Measurements from ENCODE around the gene CYP27B1. TPM values are rescaled to one million over a fixed set of nuclear protein-coding genes. Genes with fewer than 3 reads are reported as not detected.
"Not testable (repeated sequence)": the region's sequence is repeated elsewhere in the genome, so short reads cannot be mapped to it uniquely, and the experiment has no call there.

The CYP27B1 gene
- total and polyA plus RNA-seq, 9 donors, result 0.51 to 1.3 (median 1.1) TPM

- not testable (repeated sequence) for H3K27ac ChIP-seq (ENCODE audit: low read length); H3K4me3 ChIP-seq (ENCODE audit: low read length); H3K9me3 ChIP-seq (replicated peaks; ENCODE audit: control insufficient read depth, low read depth, low read length); H3K27me3 ChIP-seq (ENCODE audit: control insufficient read depth, insufficient read depth, low read length); DNase-seq
- 92% methylated on average over 12 of the region's 16 CpGs for WGBS (ENCODE audit: insufficient coverage)
- peaks cover 50% of the 10 kb centered on the region for H3K36me3 ChIP-seq (ENCODE audit: control insufficient read depth, insufficient read depth, low read length)
- peaks cover 12% of the 10 kb centered on the region for H3K4me1 ChIP-seq (ENCODE audit: control insufficient read depth, insufficient read depth, low read length)
These were observed 44.9 kb downstream of the CYP27B1 start for GRCh38 chr12:57721846-57722608.

- no peak for DNase-seq
- peaks cover 3% of the 10 kb centered on the region for H3K4me1 ChIP-seq (ENCODE audit: control insufficient read depth, insufficient read depth, low read length)
- peaks cover 5% of the 10 kb centered on the region for H3K27me3 ChIP-seq (ENCODE audit: control insufficient read depth, insufficient read depth, low read length)
- H3K4me3 ChIP-seq (ENCODE audit: low read length), result no peak overlapping the region
- no peaks in the 10 kb centered on the region for H3K9me3 ChIP-seq (replicated peaks; ENCODE audit: control insufficient read depth, low read depth, low read length)
- peaks cover 61% of the 10 kb centered on the region for H3K36me3 ChIP-seq (ENCODE audit: control insufficient read depth, insufficient read depth, low read length)
- H3K27ac ChIP-seq (ENCODE audit: low read length), result no peak overlapping the region
- 86% methylated on average over 6 of the region's 11 CpGs for WGBS (ENCODE audit: insufficient coverage)
These were observed 46.0 kb downstream of the CYP27B1 start for GRCh38 chr12:57720606-57721595.

- H3K27ac ChIP-seq (ENCODE audit: low read length), result no peak overlapping the region
- H3K9me3 ChIP-seq (replicated peaks; ENCODE audit: control insufficient read depth, low read depth, low read length), result no peaks in the 10 kb centered on the region
- H3K4me1 ChIP-seq (ENCODE audit: control insufficient read depth, insufficient read depth, low read length), result no peaks in the 10 kb centered on the region
- no peak for DNase-seq
- no peaks in the 10 kb centered on the region for H3K27me3 ChIP-seq (ENCODE audit: control insufficient read depth, insufficient read depth, low read length)
- 98% methylated on average over 12 of the region's 20 CpGs for WGBS (ENCODE audit: insufficient coverage)
- no peak overlapping the region for H3K4me3 ChIP-seq (ENCODE audit: low read length)
- peaks cover 67% of the 10 kb centered on the region for H3K36me3 ChIP-seq (ENCODE audit: control insufficient read depth, insufficient read depth, low read length)
These were observed 46.9 kb downstream of the CYP27B1 start for GRCh38 chr12:57719777-57720605.

GRCh38 chr12:57718641-57719528, 48.0 kb downstream of the CYP27B1 start:
- no peak for DNase-seq
- Histone ChIP-seq H3K9me3 (replicated peaks; ENCODE audit: control insufficient read depth, low read depth, low read length) (no peaks in the 10 kb centered on the region), H3K27ac (ENCODE audit: low read length) (no peak overlapping the region), H3K4me1 (ENCODE audit: control insufficient read depth, insufficient read depth, low read length) (no peaks in the 10 kb centered on the region), H3K4me3 (ENCODE audit: low read length) (no peak overlapping the region), H3K27me3 (ENCODE audit: control insufficient read depth, insufficient read depth, low read length) (no peaks in the 10 kb centered on the region), H3K36me3 (ENCODE audit: control insufficient read depth, insufficient read depth, low read length) (peaks cover 72% of the 10 kb centered on the region)
- 94% methylated on average over 11 of the region's 15 CpGs for WGBS (ENCODE audit: insufficient coverage)

- DNase-seq, result no peak
- 92% methylated on average over 19 of the region's 22 CpGs for WGBS (ENCODE audit: insufficient coverage)
These were observed 48.8 kb downstream of the CYP27B1 start for GRCh38 chr12:57717846-57718640.

GRCh38 chr12:57717131-57717530, 49.7 kb downstream of the CYP27B1 start:
- Histone ChIP-seq H3K27me3 (ENCODE audit: control insufficient read depth, insufficient read depth, low read length) (no peaks in the 10 kb centered on the region), H3K4me3 (ENCODE audit: low read length) (no peak overlapping the region), H3K27ac (ENCODE audit: low read length) (no peak overlapping the region), H3K36me3 (ENCODE audit: control insufficient read depth, insufficient read depth, low read length) (peaks cover 83% of the 10 kb centered on the region), H3K4me1 (ENCODE audit: control insufficient read depth, insufficient read depth, low read length) (no peaks in the 10 kb centered on the region), H3K9me3 (replicated peaks; ENCODE audit: control insufficient read depth, low read depth, low read length) (no peaks in the 10 kb centered on the region)
- WGBS (ENCODE audit: insufficient coverage), result 71% methylated on average over 1 of the region's 5 CpGs
- DNase-seq, result no peak

More at GRCh38 chr12:57717846-57718640, 48.8 kb downstream of the CYP27B1 start:
- H3K27ac ChIP-seq (ENCODE audit: low read length), result no peak overlapping the region
- H3K9me3 ChIP-seq (replicated peaks; ENCODE audit: control insufficient read depth, low read depth, low read length), result no peaks in the 10 kb centered on the region
- no peaks in the 10 kb centered on the region for H3K4me1 ChIP-seq (ENCODE audit: control insufficient read depth, insufficient read depth, low read length)
- H3K36me3 ChIP-seq (ENCODE audit: control insufficient read depth, insufficient read depth, low read length), result peaks cover 78% of the 10 kb centered on the region
- no peak overlapping the region for H3K4me3 ChIP-seq (ENCODE audit: low read length)
- H3K27me3 ChIP-seq (ENCODE audit: control insufficient read depth, insufficient read depth, low read length), result no peaks in the 10 kb centered on the region

- H3K27me3 ChIP-seq (ENCODE audit: control insufficient read depth, insufficient read depth, low read length), result no peaks in the 10 kb centered on the region
- H3K4me1 ChIP-seq (ENCODE audit: control insufficient read depth, insufficient read depth, low read length), result no peaks in the 10 kb centered on the region
- no peaks in the 10 kb centered on the region for H3K9me3 ChIP-seq (replicated peaks; ENCODE audit: control insufficient read depth, low read depth, low read length)
- DNase-seq, result no peak
- no peak overlapping the region for H3K4me3 ChIP-seq (ENCODE audit: low read length)
- 67% methylated on average over 1 of the region's 4 CpGs for WGBS (ENCODE audit: insufficient coverage)
- H3K27ac ChIP-seq (ENCODE audit: low read length), result no peak overlapping the region
- H3K36me3 ChIP-seq (ENCODE audit: control insufficient read depth, insufficient read depth, low read length), result peaks cover 74% of the 10 kb centered on the region
These were observed 50.6 kb downstream of the CYP27B1 start for GRCh38 chr12:57716305-57716704.

- Histone ChIP-seq H3K36me3 (ENCODE audit: control insufficient read depth, insufficient read depth, low read length) (peaks cover 71% of the 10 kb centered on the region), H3K27me3 (ENCODE audit: control insufficient read depth, insufficient read depth, low read length) (no peaks in the 10 kb centered on the region)
- WGBS (ENCODE audit: insufficient coverage), result 93% methylated on average over 3 of the region's 12 CpGs
These were observed 51.1 kb downstream of the CYP27B1 start for GRCh38 chr12:57715786-57716185.

More at GRCh38 chr12:57715786-57716185, 51.1 kb downstream of the CYP27B1 start:
- Histone ChIP-seq H3K4me1 (ENCODE audit: control insufficient read depth, insufficient read depth, low read length) (no peaks in the 10 kb centered on the region), H3K4me3 (ENCODE audit: low read length) (no peak overlapping the region), H3K27ac (ENCODE audit: low read length) (no peak overlapping the region), H3K9me3 (replicated peaks; ENCODE audit: control insufficient read depth, low read depth, low read length) (no peaks in the 10 kb centered on the region)
- DNase-seq, result no peak

Data from muscle of leg (tissue), 11 donors.